NCI-H1930 (cell line): Measurements from ENCODE around the gene OR2A12.
"Not testable (repeated sequence)": the region's sequence is repeated elsewhere in the genome, so short reads cannot be mapped to it uniquely, and the experiment has no call there.

Experiments
- DNase-seq, 2 experiments: peaks; one replicate each; lab custom pipeline; 2025; lab: John Stamatoyannopoulos, UW

Gene OR2A12, protein sequence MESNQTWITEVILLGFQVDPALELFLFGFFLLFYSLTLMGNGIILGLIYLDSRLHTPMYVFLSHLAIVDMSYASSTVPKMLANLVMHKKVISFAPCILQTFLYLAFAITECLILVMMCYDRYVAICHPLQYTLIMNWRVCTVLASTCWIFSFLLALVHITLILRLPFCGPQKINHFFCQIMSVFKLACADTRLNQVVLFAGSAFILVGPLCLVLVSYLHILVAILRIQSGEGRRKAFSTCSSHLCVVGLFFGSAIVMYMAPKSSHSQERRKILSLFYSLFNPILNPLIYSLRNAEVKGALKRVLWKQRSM

DNA sequence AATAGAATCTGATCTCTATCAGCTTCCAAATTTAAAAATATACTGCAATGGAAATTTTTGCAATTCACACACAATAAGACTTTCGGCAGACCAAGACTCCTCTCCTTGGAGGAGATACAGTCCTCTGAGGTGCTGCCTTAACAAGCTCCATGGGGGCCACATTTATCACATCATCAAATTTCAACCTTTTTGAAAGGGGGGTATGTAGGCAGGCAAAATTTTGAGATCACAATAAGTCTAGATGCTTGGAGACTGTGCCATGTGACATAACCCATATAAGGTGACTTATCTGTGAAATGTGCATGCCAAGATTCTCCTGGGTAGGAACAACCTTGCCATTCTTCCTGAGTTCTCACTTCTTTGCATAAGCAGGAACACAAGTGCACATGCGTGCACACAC is at the start of gene OR2A12:
Gene OR2A12, plus strand, starts transcription at position 301 of the 400 bp plus-strand sequence. CDS start 8,830 bp downstream, outside the sequence.
- DNase-seq: no peak

DNA sequence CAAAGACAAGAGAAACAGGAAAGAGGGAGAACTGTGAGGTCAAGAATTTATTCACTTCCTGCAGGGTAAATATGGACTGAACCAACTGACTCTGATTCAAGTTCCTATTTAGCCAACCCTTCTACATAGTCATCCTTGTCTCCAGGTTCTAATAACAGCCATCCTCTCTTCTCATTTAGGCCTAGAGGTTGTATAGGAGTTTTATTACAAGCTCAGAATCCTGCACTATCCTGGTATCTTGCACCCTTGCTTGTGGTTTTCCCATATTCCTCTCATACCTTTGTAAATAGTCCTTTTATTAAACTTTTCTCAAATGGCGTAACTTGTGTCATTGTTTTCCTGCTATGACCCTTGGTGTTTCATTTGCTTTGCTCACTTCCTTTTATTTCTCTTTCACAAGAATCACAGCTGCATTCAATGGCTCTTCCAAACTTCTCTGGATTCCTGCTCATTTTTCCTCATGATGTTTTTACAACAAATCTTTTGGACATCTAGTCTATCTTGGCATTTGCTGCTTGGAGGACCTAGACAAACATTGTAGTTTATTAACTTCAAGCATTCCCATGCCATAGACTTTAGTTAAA is 49.7 kb upstream of the OR2A12 start:
- no peak for DNase-seq

DNA sequence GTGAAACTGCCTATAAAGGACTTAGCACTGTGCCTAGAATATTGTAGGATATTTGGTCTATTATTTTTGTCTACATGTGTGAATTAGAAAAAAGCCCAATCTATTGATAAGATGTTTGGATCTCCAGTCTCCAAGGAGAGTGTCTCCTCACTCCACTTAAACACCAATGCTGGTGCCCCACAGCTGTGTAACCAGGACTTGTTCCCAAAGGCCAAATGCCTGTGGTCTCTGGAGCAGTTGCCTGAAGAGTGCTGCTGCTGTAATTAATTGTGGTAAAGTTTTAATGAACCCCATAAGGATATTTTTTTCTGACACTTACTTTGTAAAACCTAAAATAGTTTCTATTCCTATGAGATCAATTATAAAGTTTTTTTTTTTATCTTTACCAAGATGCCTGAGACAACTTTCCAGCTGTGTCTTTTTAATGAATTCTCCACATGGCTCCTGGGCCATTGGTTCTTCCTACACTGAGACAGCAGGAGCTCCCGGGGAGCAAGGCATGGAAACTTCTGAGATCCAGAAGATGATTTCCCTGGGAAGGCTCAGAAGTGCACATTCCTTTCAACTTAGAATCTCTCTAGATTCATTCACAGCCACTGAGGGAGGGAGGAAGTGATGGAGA is 48.6 kb upstream of the OR2A12 start:
- no peak for DNase-seq

GRCh38 chr7:144038887-144039286 is 47.2 kb upstream of the OR2A12 start:
- DNase-seq: no peak

DNA sequence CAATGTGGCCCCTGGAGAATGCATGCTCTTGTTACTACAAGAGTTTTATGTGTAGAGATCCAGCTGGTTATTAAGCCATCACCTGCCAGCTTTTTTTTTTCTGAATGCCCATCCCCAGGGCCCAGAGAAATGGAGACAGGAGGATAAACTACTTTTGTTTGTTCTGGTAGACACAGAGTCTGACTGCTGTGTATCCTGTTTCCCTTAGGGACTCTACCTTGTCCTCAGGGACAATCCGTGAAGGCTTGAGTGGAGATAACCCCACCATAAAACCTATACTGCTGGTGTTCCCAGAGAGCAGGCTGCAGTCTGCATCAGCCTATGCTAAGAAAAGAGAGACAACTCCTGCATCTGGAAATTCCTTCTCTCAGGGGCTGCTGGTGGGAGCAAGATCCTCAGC is 37.4 kb upstream of the OR2A12 start, which contains the start of gene OR2A5:
Gene OR2A5, plus strand, starts transcription at position 301 of the 400 bp plus-strand sequence. CDS start 1,454 bp downstream, outside the sequence.
- peak; percentile 89 to 90 for DNase-seq

GRCh38 chr7:144049491-144049890 is 36.6 kb upstream of the OR2A12 start:
- DNase-seq: peak in 1 of 2 experiments; percentile 48

- DNase-seq: no peak
Observed at GRCh38 chr7:144050093-144050492, 36.0 kb upstream of the OR2A12 start.

GRCh38 chr7:144050884-144051283 is 35.2 kb upstream of the OR2A12 start:
- not testable (repeated sequence) for DNase-seq

DNA sequence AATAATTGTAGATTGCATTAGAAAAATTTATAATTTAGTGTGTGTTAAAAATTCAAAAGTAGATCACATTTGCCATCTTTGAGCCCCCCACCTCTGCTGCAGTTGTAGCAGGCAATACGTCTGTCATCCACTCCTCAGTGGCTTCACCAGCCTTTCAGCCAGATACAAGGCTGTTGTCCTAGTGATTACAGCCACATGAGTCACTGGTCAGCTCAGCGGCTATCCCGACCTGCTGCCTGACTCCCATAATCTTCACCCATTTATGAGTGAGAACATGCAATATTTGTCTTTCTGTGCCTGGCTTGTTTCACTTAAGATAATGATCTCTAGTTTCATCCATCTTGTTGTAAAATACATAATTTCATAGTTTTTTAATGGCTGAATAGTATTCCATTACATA is 28.1 kb upstream of the OR2A12 start:
- no peak for DNase-seq

GRCh38 chr7:144063710-144064109 is 22.4 kb upstream of the OR2A12 start:
- DNase-seq: peak; percentile 25 to 34

- no peak for DNase-seq
Observed at GRCh38 chr7:144069511-144069910, 16.6 kb upstream of the OR2A12 start, which contains the start of gene OR2A25. Gene OR2A25, plus strand, starts transcription at chr7:144069811. Its CDS starts 4,409 bp downstream, at chr7:144074220.

DNA sequence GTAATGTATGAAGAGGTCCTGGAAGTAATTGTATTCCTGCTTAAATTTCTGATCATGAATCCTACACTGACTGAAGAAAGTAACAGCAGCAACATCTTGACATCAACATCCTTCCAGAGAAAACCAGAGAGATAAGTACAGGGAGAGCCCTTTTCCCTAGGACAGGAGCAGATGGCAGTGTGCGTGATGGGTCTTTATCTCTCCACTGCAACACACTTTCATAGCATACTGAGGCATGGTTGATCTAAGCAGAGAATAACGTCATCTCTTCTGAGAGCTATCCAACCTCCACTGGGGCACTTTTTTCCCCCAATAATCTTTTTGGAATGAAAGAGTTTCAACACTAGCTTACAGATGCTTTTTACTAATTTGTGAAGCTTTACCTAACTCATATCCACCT is 16.1 kb upstream of the OR2A12 start:
- DNase-seq: no peak

DNA sequence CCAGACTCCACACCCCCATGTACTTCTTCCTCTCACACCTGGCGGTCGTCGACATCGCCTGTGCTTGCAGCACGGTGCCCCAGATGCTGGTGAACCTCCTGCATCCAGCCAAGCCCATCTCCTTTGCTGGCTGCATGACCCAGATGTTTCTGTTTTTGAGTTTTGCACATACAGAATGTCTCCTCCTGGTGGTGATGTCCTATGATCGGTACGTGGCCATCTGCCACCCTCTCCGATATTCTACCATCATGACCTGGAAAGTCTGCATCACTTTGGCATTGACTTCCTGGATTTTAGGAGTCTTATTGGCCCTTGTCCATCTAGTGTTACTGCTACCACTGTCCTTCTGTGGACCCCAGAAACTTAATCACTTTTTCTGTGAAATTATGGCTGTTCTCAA is 11.7 kb upstream of the OR2A12 start:
- no peak for DNase-seq

GRCh38 chr7:144086730-144087129 is 652 bp downstream of the OR2A12 start:
- no peak for DNase-seq

- DNase-seq: no peak
Observed at GRCh38 chr7:144087230-144087629, 1.2 kb downstream of the OR2A12 start.

DNA sequence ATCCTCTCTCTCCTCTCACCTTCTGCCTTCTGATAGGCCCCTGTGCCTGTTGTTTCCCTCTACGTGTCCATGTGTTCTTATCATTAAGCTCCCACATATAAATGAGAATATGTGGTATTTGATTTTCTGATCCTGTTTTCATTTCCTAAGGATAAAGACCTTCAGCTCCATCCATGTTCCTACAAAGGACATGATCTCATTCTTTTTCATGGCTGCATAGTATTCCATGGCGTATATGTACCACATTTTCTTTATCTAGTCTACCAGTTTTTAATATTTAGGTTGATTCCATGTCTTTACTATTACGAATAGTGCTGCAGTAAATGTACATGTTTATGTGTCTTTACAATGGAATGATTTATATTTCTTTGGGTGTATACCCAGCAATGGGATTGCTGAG is 4.6 kb downstream of the OR2A12 start:
- DNase-seq: no peak

DNA sequence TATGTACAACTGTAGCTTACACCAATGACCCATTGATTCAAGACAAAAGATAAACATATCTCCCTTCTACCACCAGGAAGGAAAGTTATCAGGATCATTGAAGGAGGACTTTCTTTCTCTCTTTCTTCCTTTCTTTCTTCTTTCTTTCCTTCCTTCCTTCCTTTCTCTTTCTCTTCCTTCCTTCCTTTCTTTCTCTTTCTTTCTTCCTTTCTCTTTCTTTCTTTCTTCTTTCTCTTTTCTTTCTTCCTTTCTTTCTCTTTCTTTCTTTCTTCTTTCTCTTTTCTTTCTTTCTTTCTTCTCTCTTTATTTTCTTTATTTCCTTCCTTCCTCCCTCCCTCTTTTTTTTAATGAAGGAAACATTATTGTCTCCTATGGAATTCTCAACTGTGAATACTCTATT is 12.7 kb downstream of the OR2A12 start:
- DNase-seq: no peak

DNA sequence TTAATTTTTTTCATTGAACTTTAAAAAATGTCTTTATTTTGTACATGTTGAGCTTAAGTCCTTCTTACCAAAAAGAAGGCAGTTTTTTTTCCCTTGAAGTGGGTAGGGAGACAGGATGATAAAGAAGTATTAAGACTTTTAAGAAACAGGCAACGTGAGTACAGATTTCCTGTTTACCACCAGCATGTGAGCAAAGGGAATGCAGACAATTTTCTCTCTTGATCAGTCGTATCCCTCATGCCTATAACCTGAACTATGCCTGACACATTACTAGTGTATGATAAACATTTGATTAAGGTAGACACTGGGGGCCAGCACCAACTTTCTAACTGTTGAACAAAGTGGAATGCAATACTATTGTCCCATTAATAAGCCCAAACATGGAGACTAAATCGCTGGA is 14.5 kb downstream of the OR2A12 start:
- no peak for DNase-seq

DNA sequence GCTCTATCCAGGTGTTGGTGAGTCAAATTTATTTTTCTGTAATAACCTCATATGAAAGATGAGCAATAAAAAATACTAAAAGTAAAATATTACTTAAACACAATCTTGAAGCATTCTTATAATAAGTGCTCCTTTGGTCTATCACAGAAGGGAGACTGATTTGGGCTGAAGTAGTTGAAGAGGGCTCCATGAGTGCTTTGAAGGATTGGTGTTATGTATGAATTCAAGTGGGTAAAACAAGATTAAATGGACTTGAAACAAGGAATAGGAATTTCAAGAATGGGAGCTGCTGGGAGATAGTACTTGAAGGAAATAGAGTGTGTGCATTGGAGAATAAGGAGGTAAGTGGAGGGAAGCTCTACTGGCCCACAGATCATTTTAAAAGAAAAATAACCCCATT is 16.0 kb downstream of the OR2A12 start:
- no peak for DNase-seq

- DNase-seq: no peak
Observed at GRCh38 chr7:144105211-144105610, 19.1 kb downstream of the OR2A12 start.

- DNase-seq: no peak
Observed at GRCh38 chr7:144109283-144109682, 23.2 kb downstream of the OR2A12 start, which contains the start of gene OR2A2. Gene OR2A2, plus strand, starts transcription at chr7:144109583. Its CDS starts 0 bp downstream, at chr7:144109583.

DNA sequence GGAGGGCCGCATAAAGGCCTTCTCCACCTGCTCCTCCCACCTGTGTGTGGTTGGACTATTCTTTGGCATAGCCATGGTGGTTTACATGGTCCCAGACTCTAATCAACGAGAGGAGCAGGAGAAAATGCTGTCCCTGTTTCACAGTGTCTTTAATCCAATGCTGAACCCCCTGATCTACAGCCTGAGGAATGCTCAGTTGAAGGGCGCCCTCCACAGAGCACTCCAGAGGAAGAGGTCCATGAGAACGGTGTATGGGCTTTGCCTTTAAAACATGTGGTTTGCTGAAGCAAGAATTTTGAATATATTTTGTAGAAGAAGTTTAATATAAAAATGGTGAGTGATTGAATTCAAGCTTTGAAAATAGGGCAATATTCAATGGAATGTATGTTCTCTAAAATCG is 24.2 kb downstream of the OR2A12 start:
- no peak for DNase-seq

GRCh38 chr7:144113651-144114050 is 27.6 kb downstream of the OR2A12 start:
- no peak for DNase-seq
